Liver (tissue), 3 donors: Measurements from ENCODE around the gene OR51E2.

Source experiments
- FOXA1 ChIP-seq: IDR thresholded peaks from 2 replicates; pipeline ENCODE4 v1.6.1; 2016; ENCODE audit warnings: antibody characterized with exemption
- GABPA ChIP-seq, 2 donors: IDR thresholded peaks in 1 of 2; conservative IDR thresholded peaks in 1 of 2; 2 replicates each; pipeline ENCODE4 v1.6.1; 2016; ENCODE audit warnings: antibody characterized with exemption in 2 of 2, mild to moderate bottlenecking in 1 of 2, moderate library complexity in 1 of 2
- RAD21 ChIP-seq, 2 donors: IDR thresholded peaks; 2 replicates each; pipeline ENCODE4 v1.6.1; 2016; ENCODE audit warnings: antibody characterized with exemption in 2 of 2, mild to moderate bottlenecking in 2 of 2
- SP1 ChIP-seq: IDR thresholded peaks from 2 replicates; pipeline ENCODE4 v1.6.1; 2018; ENCODE audit warnings: antibody characterized with exemption, mild to moderate bottlenecking
- TAF1 ChIP-seq: conservative IDR thresholded peaks from 2 replicates; pipeline ENCODE4 v1.6.1; 2016; ENCODE audit warnings: antibody characterized with exemption, mild to moderate bottlenecking
- TF ChIP-seq, protein P1 (sequence below): IDR thresholded peaks from 2 replicates; pipeline ENCODE4 v1.6.1; 2016; ENCODE audit warnings: antibody characterized with exemption
- TF ChIP-seq, protein P2 (sequence below): fragments of 150-350 bp; IDR thresholded peaks from 2 replicates; pipeline ENCODE4 v1.5.1; 2017; ENCODE audit warnings: improper control_type of control experiment, low read depth, low read length; ENCODE audit not compliant: missing input control
- TF ChIP-seq, protein P3 (sequence below): IDR thresholded peaks from 2 replicates; pipeline ENCODE4 v1.6.1; 2016; ENCODE audit warnings: antibody characterized with exemption
- TF ChIP-seq, protein P4 (sequence below): IDR thresholded peaks from 2 replicates; pipeline ENCODE4 v1.6.1; 2016; ENCODE audit warnings: antibody characterized with exemption, mild to moderate bottlenecking
- TF ChIP-seq, protein P5 (sequence below): IDR thresholded peaks from 2 replicates; pipeline ENCODE4 v1.6.1; 2016; ENCODE audit warnings: antibody characterized with exemption
- donor health status: healthy.
- donor health status: healthy.

DNA sequence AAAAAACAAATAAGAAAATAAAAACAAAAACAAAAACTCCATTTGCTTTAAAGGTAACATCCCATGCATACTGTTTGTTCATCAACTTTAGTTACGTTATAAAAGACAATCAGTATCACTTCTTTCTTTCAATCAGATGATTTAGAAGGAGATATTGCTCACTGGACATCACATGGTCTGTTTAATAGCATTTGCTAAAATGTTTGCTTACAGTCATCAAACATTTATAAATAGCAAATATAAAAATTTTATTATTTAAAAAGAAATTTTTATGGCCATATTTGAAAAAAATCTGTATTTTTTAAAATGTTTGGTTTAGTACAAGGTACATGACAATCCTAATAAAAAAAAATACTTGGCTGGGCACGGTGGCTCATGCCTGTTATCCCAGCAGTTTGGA is 29.5 kb upstream of the OR51E2 start:
- TF ChIP-seq RAD21 (IDR thresholded peaks at IDR 0.05) (no peak), SP1 (no peak), FOXA1 (no peak), GABPA (IDR thresholded peaks at IDR 0.05 in 1 of 2, conservative IDR thresholded peaks at IDR 0.05 in 1 of 2) (no peak), TAF1 (no peak)
- TF ChIP-seq, protein P1, sequence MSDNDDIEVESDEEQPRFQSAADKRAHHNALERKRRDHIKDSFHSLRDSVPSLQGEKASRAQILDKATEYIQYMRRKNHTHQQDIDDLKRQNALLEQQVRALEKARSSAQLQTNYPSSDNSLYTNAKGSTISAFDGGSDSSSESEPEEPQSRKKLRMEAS, result no peak
- TF ChIP-seq, protein P2, sequence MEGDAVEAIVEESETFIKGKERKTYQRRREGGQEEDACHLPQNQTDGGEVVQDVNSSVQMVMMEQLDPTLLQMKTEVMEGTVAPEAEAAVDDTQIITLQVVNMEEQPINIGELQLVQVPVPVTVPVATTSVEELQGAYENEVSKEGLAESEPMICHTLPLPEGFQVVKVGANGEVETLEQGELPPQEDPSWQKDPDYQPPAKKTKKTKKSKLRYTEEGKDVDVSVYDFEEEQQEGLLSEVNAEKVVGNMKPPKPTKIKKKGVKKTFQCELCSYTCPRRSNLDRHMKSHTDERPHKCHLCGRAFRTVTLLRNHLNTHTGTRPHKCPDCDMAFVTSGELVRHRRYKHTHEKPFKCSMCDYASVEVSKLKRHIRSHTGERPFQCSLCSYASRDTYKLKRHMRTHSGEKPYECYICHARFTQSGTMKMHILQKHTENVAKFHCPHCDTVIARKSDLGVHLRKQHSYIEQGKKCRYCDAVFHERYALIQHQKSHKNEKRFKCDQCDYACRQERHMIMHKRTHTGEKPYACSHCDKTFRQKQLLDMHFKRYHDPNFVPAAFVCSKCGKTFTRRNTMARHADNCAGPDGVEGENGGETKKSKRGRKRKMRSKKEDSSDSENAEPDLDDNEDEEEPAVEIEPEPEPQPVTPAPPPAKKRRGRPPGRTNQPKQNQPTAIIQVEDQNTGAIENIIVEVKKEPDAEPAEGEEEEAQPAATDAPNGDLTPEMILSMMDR, result no peak
- TF ChIP-seq, protein P3, sequence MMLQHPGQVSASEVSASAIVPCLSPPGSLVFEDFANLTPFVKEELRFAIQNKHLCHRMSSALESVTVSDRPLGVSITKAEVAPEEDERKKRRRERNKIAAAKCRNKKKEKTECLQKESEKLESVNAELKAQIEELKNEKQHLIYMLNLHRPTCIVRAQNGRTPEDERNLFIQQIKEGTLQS, result no peak
- TF ChIP-seq, protein P4, sequence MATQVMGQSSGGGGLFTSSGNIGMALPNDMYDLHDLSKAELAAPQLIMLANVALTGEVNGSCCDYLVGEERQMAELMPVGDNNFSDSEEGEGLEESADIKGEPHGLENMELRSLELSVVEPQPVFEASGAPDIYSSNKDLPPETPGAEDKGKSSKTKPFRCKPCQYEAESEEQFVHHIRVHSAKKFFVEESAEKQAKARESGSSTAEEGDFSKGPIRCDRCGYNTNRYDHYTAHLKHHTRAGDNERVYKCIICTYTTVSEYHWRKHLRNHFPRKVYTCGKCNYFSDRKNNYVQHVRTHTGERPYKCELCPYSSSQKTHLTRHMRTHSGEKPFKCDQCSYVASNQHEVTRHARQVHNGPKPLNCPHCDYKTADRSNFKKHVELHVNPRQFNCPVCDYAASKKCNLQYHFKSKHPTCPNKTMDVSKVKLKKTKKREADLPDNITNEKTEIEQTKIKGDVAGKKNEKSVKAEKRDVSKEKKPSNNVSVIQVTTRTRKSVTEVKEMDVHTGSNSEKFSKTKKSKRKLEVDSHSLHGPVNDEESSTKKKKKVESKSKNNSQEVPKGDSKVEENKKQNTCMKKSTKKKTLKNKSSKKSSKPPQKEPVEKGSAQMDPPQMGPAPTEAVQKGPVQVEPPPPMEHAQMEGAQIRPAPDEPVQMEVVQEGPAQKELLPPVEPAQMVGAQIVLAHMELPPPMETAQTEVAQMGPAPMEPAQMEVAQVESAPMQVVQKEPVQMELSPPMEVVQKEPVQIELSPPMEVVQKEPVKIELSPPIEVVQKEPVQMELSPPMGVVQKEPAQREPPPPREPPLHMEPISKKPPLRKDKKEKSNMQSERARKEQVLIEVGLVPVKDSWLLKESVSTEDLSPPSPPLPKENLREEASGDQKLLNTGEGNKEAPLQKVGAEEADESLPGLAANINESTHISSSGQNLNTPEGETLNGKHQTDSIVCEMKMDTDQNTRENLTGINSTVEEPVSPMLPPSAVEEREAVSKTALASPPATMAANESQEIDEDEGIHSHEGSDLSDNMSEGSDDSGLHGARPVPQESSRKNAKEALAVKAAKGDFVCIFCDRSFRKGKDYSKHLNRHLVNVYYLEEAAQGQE, result no peak
- TF ChIP-seq, protein P5, sequence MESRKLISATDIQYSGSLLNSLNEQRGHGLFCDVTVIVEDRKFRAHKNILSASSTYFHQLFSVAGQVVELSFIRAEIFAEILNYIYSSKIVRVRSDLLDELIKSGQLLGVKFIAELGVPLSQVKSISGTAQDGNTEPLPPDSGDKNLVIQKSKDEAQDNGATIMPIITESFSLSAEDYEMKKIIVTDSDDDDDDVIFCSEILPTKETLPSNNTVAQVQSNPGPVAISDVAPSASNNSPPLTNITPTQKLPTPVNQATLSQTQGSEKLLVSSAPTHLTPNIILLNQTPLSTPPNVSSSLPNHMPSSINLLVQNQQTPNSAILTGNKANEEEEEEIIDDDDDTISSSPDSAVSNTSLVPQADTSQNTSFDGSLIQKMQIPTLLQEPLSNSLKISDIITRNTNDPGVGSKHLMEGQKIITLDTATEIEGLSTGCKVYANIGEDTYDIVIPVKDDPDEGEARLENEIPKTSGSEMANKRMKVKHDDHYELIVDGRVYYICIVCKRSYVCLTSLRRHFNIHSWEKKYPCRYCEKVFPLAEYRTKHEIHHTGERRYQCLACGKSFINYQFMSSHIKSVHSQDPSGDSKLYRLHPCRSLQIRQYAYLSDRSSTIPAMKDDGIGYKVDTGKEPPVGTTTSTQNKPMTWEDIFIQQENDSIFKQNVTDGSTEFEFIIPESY, result no peak
